Right lobe of liver (tissue), 6 donors: Measurements from ENCODE around the gene NRAP. TPM values are rescaled to one million over a fixed set of nuclear protein-coding genes. Genes with fewer than 3 reads are reported as not detected.

Source experiments
- ATAC-seq, 4 donors: fragments of 200-7000 bp; cut with Tn5 transposase; one replicate each; pipeline ENCODE4 v1.9.1; 2020; ENCODE audit warnings: mild to moderate bottlenecking in 4 of 4, moderate library complexity in 4 of 4
- DNase-seq, 3 donors: peaks; one replicate each; pipeline ENCODE4 v3.0.0-alpha.2; 2020
- H3K27ac ChIP-seq, 3 donors: fragments of 200-600 bp; one replicate each; pipeline ENCODE4 v1.8.0; 2022
- H3K27me3 ChIP-seq, 2 donors: fragments of 200-600 bp; one replicate each; pipeline ENCODE4 v1.8.0; 2022
- H3K36me3 ChIP-seq, 4 donors: fragments of 200-600 bp; sonication (generic) in 1 of 4; one replicate each; pipeline versions ENCODE4 v1.5.1 to v1.8.0; 2017 to 2022; ENCODE audit warnings: control low read depth in 1 of 4
- H3K4me1 ChIP-seq, 4 donors: fragments of 200-600 bp; sonication (generic) in 1 of 4; one replicate each; pipeline versions ENCODE4 v1.5.1 to v1.8.0; 2017 to 2022; ENCODE audit warnings: control low read depth in 1 of 4
- H3K4me3 ChIP-seq, 3 donors: fragments of 200-600 bp; one replicate each; pipeline ENCODE4 v1.8.0; 2022
- H3K9me3 ChIP-seq, 4 donors: fragments of 200-600 bp; sonication (generic) in 1 of 4; one replicate each; pipeline versions ENCODE4 v1.5.1 to v1.8.0; 2017 to 2022; ENCODE audit warnings: control low read depth in 1 of 4
- POLR2A ChIP-seq: fragments of 450-650 bp; IDR thresholded peaks from one replicate; pipeline ENCODE4 v1.6.1; 2017; ENCODE audit warnings: antibody characterized with exemption, mild to moderate bottlenecking
- WGBS: methylation state at CpG from one replicate; pipeline ENCODE4 v1.1.6; 2018; ENCODE audit warnings: low coverage, low lambda C conversion rate; ENCODE audit not compliant: insufficient coverage; ENCODE audit errors: missing lambda C conversion rate; 5-methylcytosine and 5-hydroxymethylcytosine counted together
- intact Hi-C, 2 donors: fragments of 100-400 bp; cut with DNase I; formaldehyde crosslinking; loops; one replicate each; pipeline versions ENCODE4 v1.11.2 to v1.14.1; 2022
- total RNA-seq, 6 experiments: library from RNA; depleted of rRNA in 2 of 6; stranded (reverse); fragments of >200 nt in 2 of 6; fragmentation: NEBNext Ultra II Directional in 3 of 6; extraction: Animal tissue kit (Norgen Biotek cat#: 25700) in 3 of 6; gene quantifications; one replicate each; pipeline versions ENCODE4 v1.1.0 to v1.2.4, GENCODE V29; 2016 to 2023
- TF ChIP-seq, protein P1 (sequence below), 4 donors: fragments of 200-600 bp in 3 of 4; fragments of 450-650 bp in 1 of 4; IDR thresholded peaks; one replicate each; pipeline versions ENCODE4 v1.5.1 to v1.8.0; 2016 to 2022; ENCODE audit warnings: antibody characterized with exemption in 4 of 4, mild to moderate bottlenecking in 2 of 4
- donor health status: DM: no; HTN: yes; CAD: no.
- donor health status: DM: no; HTN: no; CAD: no.
- donor health status: DM: no; HTN: no; CAD: no.
- donor health status: DM: no; HTN: yes; CAD: no.
- donor health status: DM: no; HTN: yes; CAD: no.

NRAP gene
- total RNA-seq, 6 experiments from 2014 or later = 0.07 to 1.9 (median 0.22) TPM; not detected in 1

- DNase-seq (peak; percentile 75 to 84 (median 83)), ATAC-seq (peak; percentile 52 to 76 (median 57))
- 27% methylated on average over 3 of the region's 3 CpGs for WGBS
- Histone ChIP-seq H3K4me1 (peaks cover 0 to 62% (median 18%) of the 10 kb centered on the region in 4 donors), H3K36me3 (no peaks in the 10 kb centered on the region), H3K27ac (peak within 1 kb of the TSS; percentile 74 to 85 (median 80)), H3K9me3 (no peaks in the 10 kb centered on the region), H3K27me3 (no peaks in the 10 kb centered on the region), H3K4me3 (peak within 1 kb of the TSS; percentile 43 to 76 (median 72))
- intact Hi-C loops = no loop called here
- TF ChIP-seq POLR2A = no peak
- TF ChIP-seq, protein P1, sequence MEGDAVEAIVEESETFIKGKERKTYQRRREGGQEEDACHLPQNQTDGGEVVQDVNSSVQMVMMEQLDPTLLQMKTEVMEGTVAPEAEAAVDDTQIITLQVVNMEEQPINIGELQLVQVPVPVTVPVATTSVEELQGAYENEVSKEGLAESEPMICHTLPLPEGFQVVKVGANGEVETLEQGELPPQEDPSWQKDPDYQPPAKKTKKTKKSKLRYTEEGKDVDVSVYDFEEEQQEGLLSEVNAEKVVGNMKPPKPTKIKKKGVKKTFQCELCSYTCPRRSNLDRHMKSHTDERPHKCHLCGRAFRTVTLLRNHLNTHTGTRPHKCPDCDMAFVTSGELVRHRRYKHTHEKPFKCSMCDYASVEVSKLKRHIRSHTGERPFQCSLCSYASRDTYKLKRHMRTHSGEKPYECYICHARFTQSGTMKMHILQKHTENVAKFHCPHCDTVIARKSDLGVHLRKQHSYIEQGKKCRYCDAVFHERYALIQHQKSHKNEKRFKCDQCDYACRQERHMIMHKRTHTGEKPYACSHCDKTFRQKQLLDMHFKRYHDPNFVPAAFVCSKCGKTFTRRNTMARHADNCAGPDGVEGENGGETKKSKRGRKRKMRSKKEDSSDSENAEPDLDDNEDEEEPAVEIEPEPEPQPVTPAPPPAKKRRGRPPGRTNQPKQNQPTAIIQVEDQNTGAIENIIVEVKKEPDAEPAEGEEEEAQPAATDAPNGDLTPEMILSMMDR (IDR thresholded peaks at IDR 0.05) = no peak
Measured at GRCh38 chr10:113552701-113553100, 111.1 kb downstream of the NRAP start, which contains the start of gene HABP2. HABP2 (plus strand) TSS chr10:113553053; CDS start chr10:113553122, 69 bp downstream.

DNA sequence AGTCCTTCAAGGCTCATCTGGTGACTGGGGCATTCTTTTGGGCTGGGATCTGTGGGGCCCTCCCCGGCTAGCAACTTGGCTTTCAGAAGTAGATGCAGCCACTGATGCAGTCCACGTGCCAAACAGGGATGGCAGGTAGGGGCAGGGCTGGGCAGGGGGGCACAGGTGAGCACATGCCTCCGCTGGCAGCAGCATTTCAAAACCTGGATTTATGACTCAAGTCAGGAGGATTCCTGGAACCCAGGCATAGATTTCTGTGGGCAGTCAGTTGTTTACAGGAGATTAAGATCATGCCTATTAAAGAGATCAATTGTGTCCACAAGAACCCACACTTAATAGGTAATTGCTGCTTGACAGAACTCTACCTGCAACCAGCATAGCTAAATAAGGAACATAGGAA is 111.8 kb downstream of the NRAP start:
- WGBS = 17% methylated on average over 1 of the region's 3 CpGs

GRCh38 chr10:113550365-113550764 is 113.5 kb downstream of the NRAP start:
- 20% methylated on average over 4 of the region's 6 CpGs for WGBS
- no peak overlapping the region for H3K4me3 ChIP-seq
- ATAC-seq (peak; percentile 30 to 55 (median 44)), DNase-seq (no peak)
- H3K9me3 ChIP-seq = no peaks in the 10 kb centered on the region
- TF ChIP-seq, protein P1 (IDR thresholded peaks at IDR 0.05) = no peak
- TF ChIP-seq POLR2A = no peak
- no peaks in the 10 kb centered on the region for H3K36me3 ChIP-seq
- intact Hi-C loops = no loop called here
- peak overlapping the region; percentile 75 to 85 (median 80) for H3K27ac ChIP-seq
- H3K27me3 ChIP-seq = no peaks in the 10 kb centered on the region
- H3K4me1 ChIP-seq = peaks cover 0 to 61% (median 8%) of the 10 kb centered on the region in 4 donors

More for the DNA sequence above, 111.8 kb downstream of the NRAP start:
- Histone ChIP-seq H3K4me3 (peak overlapping the region in 2 of 3 donors; percentile 72 to 76), H3K27me3 (no peaks in the 10 kb centered on the region), H3K9me3 (no peaks in the 10 kb centered on the region), H3K4me1 (peaks cover 0 to 62% (median 15%) of the 10 kb centered on the region in 4 donors), H3K27ac (peak overlapping the region; percentile 74 to 85 (median 80)), H3K36me3 (no peaks in the 10 kb centered on the region)
- intact Hi-C loops = no loop called here
- TF ChIP-seq POLR2A = peak; percentile 0
- TF ChIP-seq, protein P1 (IDR thresholded peaks at IDR 0.05) = no peak
- ATAC-seq (peak; percentile 37 to 62 (median 44)), DNase-seq (peak; percentile 77 to 83 (median 78))

GRCh38 chr10:113549856-113550255 is 114.0 kb downstream of the NRAP start:
- no peak overlapping the region for H3K4me3 ChIP-seq
- ATAC-seq (no peak), DNase-seq (no peak)
- intact Hi-C loops = no loop called here
- H3K4me1 ChIP-seq = peaks cover 0 to 66% (median 8%) of the 10 kb centered on the region in 4 donors
- no peaks in the 10 kb centered on the region for H3K9me3 ChIP-seq
- peak overlapping the region; percentile 52 to 85 (median 75) for H3K27ac ChIP-seq
- WGBS = 90% methylated on average over 3 of the region's 6 CpGs
- H3K36me3 ChIP-seq = no peaks in the 10 kb centered on the region
- TF ChIP-seq, protein P1 (IDR thresholded peaks at IDR 0.05) = no peak
- no peak for TF ChIP-seq POLR2A
- no peaks in the 10 kb centered on the region for H3K27me3 ChIP-seq
